ENCODE measurements around the gene ZNF200.

The ZNF200 gene

GRCh38 chr16:3190949-3191353 is 44.0 kb downstream of the ZNF200 start:
- no peak overlapping the region for H2AFZ ChIP-seq (ENCODE audit: low read depth, low read length)
- no peak overlapping the region for H3K9ac ChIP-seq (ENCODE audit: low read depth, low read length)
- no peaks in the 10 kb centered on the region for H3K36me3 ChIP-seq (ENCODE audit: insufficient read depth, low read length)
- no peak for TF ChIP-seq CTCF (IDR thresholded peaks at IDR 0.05; ENCODE audit: borderline replicate concordance, extremely low read depth, low read length, poor library complexity, severe bottlenecking)
- TF ChIP-seq EZH2 (IDR thresholded peaks at IDR 0.05; ENCODE audit: borderline replicate concordance, low read depth, low read length, severe bottlenecking): no peak
- no peak overlapping the region for H3K27ac ChIP-seq (ENCODE audit: low read length)
- H4K20me1 ChIP-seq (ENCODE audit: insufficient read depth, low read length): no peaks in the 10 kb centered on the region
- ATAC-seq (ENCODE audit: insufficient read depth, low read depth): no peak
- DNase-seq: no peak
- no peak overlapping the region for H3K4me2 ChIP-seq (ENCODE audit: insufficient read depth, low read length)
- no peaks in the 10 kb centered on the region for H3K79me2 ChIP-seq (ENCODE audit: insufficient read depth, low read length)
- no peaks in the 10 kb centered on the region for H3K4me1 ChIP-seq (ENCODE audit: insufficient read depth, low read length)
- H3K9me3 ChIP-seq (ENCODE audit: insufficient read depth, low read length, severe bottlenecking): no peaks in the 10 kb centered on the region
- no peak overlapping the region for H3K4me3 ChIP-seq (ENCODE audit: low read depth in 1 of 2, low read length in 2 of 2)
- H3K27me3 ChIP-seq (ENCODE audit: insufficient read depth, low read length, poor library complexity): no peaks in the 10 kb centered on the region

GRCh38 chr16:3189869-3190268 is 45.1 kb downstream of the ZNF200 start:
- ATAC-seq (ENCODE audit: insufficient read depth, low read depth): no peak
- H3K27me3 ChIP-seq (ENCODE audit: insufficient read depth, low read length, poor library complexity): no peaks in the 10 kb centered on the region
- H3K4me1 ChIP-seq (ENCODE audit: insufficient read depth, low read length): no peaks in the 10 kb centered on the region
- H3K4me3 ChIP-seq (ENCODE audit: low read depth in 1 of 2, low read length in 2 of 2): no peak overlapping the region
- H3K4me2 ChIP-seq (ENCODE audit: insufficient read depth, low read length): no peak overlapping the region
- TF ChIP-seq CTCF (IDR thresholded peaks at IDR 0.05; ENCODE audit: borderline replicate concordance, extremely low read depth, low read length, poor library complexity, severe bottlenecking): no peak
- no peak for TF ChIP-seq EZH2 (IDR thresholded peaks at IDR 0.05; ENCODE audit: borderline replicate concordance, low read depth, low read length, severe bottlenecking)
- no peak overlapping the region for H3K9ac ChIP-seq (ENCODE audit: low read depth, low read length)
- no peaks in the 10 kb centered on the region for H4K20me1 ChIP-seq (ENCODE audit: insufficient read depth, low read length)
- no peak overlapping the region for H3K27ac ChIP-seq (ENCODE audit: low read length)
- H3K36me3 ChIP-seq (ENCODE audit: insufficient read depth, low read length): no peaks in the 10 kb centered on the region
- no peak for DNase-seq
- H2AFZ ChIP-seq (ENCODE audit: low read depth, low read length): no peak overlapping the region
- H3K79me2 ChIP-seq (ENCODE audit: insufficient read depth, low read length): no peaks in the 10 kb centered on the region
- H3K9me3 ChIP-seq (ENCODE audit: insufficient read depth, low read length, severe bottlenecking): no peaks in the 10 kb centered on the region

- H3K27ac ChIP-seq (ENCODE audit: low read length): no peak overlapping the region
- TF ChIP-seq EZH2 (IDR thresholded peaks at IDR 0.05; ENCODE audit: borderline replicate concordance, low read depth, low read length, severe bottlenecking): no peak
- no peak for TF ChIP-seq CTCF (IDR thresholded peaks at IDR 0.05; ENCODE audit: borderline replicate concordance, extremely low read depth, low read length, poor library complexity, severe bottlenecking)
- H3K4me2 ChIP-seq (ENCODE audit: insufficient read depth, low read length): no peak overlapping the region
- H2AFZ ChIP-seq (ENCODE audit: low read depth, low read length): no peak overlapping the region
- no peaks in the 10 kb centered on the region for H3K4me1 ChIP-seq (ENCODE audit: insufficient read depth, low read length)
- no peaks in the 10 kb centered on the region for H4K20me1 ChIP-seq (ENCODE audit: insufficient read depth, low read length)
- no peaks in the 10 kb centered on the region for H3K36me3 ChIP-seq (ENCODE audit: insufficient read depth, low read length)
- no peaks in the 10 kb centered on the region for H3K27me3 ChIP-seq (ENCODE audit: insufficient read depth, low read length, poor library complexity)
- no peak overlapping the region for H3K9ac ChIP-seq (ENCODE audit: low read depth, low read length)
- no peaks in the 10 kb centered on the region for H3K9me3 ChIP-seq (ENCODE audit: insufficient read depth, low read length, severe bottlenecking)
- DNase-seq: no peak
- no peaks in the 10 kb centered on the region for H3K79me2 ChIP-seq (ENCODE audit: insufficient read depth, low read length)
- ATAC-seq (ENCODE audit: insufficient read depth, low read depth): no peak
- H3K4me3 ChIP-seq (ENCODE audit: low read depth in 1 of 2, low read length in 2 of 2): no peak overlapping the region
Observed at GRCh38 chr16:3188925-3189825, 45.8 kb downstream of the ZNF200 start.
